ACHN (cell line): Measurements from ENCODE around the gene MIAT.
"Not testable (repeated sequence)": the region's sequence is repeated elsewhere in the genome, so short reads cannot be mapped to it uniquely, and the experiment has no call there.

Experiments
- DNase-seq: peaks from one replicate; pipeline ENCODE4 v3.0.0-alpha.2; 2015
- in situ Hi-C: cut with HindIII; loops from 2 replicates; pipeline ENCODE4 v1.10.0; 2017; ENCODE audit warnings: low sequenced_read_pairs, low pct_ligation_motif_present, low pct_unique_long_range_greater_than_20kb

MIAT gene

DNA sequence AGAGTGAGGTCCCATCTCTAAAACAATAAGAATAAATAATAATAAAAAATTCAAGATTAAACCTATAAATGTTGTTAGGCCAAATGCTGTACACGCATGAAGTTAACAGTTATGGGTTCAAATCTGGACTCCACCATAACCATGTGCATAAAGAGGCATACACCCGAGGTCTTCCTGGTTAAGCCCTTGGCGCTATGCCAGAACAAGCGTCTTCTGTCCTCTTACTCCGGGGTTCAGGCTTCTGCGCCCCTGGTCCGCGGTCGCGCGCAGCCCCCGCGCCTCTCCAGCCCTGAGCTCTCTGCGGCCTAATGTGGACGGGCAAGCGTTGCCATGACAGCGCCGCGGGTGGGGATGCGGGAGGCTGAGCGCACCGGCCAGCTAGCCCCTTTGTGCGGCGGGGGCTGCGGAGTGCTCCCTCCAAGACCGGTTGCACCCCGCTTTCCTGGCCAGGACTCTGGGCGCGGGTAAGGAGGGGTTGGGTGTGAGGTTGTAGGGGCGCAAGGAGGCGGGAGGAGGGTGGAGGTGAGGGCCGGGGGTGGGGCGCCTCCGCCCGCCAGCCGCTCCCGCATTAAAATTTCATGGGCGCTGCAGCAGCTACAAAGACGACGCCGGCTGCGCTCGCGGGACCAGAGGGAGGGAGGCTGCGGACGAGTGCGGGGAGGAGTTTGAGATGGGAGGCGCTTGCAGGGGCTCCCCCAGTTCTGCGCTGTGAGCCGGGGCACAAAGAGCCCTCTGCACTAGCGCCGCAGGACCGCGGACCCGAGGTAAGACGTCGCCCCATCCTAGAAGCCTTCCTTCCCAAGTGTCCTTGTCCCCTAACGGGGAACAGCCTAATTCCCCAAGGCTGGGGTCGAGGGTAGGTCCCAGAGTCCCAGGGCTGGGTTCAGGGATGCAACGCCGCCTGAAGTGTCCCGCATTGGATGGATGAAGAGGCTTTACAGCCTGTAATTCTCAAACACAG, at the start of gene MIAT:
Gene MIAT, plus strand, starts transcription at position 698 of the 961 bp plus-strand sequence.
- in situ Hi-C loops: no loop called here
- DNase-seq: peak; percentile 23

DNA sequence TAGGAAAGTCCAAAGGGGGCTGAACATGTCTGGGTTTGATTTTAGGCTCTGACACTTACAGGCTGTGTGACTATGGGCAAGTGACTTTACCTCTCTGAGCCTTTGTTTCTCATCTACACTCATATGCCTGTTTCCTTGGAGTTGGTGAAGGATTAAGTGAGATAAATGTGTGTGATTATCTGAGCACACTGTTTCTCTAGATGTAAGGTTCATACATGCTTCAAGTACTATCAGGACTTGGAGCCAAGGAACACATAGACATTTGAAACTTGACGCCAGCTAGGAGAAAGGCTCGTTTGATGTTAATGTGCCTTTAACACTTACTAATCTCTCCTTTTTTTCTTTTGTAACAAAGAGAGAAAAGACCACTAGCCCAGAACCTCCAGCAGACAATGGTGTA, 49.3 kb upstream of the MIAT start:
- DNase-seq: no peak
- in situ Hi-C loops: no loop called here

DNA sequence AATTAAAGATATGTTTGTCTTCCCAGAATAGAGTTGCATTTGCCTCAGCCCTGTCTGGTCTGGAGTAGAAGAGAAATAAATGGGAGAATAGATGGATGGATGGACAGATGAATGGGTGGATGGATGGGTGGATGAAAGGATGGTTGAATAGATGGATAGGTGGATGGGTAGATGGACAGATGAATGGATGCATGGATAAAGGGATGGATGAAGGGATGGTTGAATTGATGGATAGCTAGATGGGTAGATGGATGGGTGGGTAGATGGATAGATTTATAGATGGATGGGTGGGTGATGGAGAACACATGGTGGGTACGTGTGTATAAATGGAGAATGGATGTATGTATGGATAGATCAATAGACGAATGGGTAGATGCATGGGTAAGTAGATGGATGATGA, 48.1 kb upstream of the MIAT start:
- DNase-seq: no peak
- in situ Hi-C loops: no loop called here

- peak; percentile 82 for DNase-seq
- in situ Hi-C loops: no loop called here
Observed at GRCh38 chr22:26610072-26610958, 47.1 kb upstream of the MIAT start.

DNA sequence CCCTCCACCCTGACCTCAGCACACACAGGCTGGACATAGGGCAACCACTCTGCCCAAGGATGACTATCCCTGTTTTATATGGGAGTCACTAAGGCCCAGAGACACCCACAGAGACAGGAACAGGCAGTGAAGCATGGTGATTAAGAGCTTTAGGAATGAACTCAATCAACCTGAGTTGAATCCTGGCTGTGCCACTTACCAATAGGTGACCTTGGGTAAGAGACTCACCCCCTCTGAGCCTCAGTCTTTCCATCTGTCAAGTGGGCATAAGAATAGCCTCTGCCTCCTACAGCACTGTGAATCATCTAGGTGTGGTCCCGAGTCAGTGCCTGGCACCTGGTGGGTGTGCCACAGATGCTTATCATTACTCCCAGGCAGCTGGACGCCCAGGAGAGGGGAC, 46.4 kb upstream of the MIAT start:
- peak; percentile 7 for DNase-seq
- in situ Hi-C loops: no loop called here

DNA sequence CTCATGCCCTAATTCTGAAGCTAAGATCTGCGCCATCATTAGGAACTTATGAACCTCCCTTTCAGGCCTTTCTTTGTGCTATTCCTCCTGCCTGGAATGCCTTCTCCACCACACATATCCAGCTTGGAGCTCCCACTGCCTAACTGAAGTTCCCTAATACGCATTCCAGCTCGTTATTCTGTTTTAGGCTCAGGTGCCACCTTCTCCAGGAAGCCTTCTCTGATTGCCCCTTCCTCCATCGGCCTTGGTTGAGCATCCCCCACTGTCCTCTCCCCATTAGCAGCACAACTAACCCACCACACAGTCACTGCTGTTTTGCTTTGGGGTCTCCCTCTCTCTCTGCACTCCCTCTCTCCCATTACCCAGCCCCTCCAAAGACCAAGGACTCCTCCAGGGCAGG, 44.7 kb upstream of the MIAT start:
- in situ Hi-C loops: no loop called here
- no peak for DNase-seq

DNA sequence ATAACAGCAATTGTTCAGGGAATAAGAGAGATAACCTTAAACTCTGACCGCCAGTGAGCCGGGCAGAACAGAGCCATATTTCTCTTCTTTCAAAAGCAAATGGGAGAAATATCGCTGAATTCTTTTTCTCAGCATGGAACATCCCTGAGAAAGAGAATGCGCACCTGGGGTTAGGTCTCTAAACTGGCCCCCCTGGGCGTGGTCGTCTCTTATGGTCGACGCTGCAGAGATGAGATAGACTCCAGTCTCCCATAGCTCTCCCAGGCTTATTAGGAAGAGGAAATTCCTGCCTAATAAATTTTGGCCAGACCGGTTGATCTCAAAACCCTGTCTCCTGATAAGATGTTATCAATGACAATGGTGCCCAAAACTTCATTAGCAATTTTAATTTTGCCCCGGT, 43.6 kb upstream of the MIAT start:
- DNase-seq, in situ Hi-C loops: not testable (repeated sequence)

DNA sequence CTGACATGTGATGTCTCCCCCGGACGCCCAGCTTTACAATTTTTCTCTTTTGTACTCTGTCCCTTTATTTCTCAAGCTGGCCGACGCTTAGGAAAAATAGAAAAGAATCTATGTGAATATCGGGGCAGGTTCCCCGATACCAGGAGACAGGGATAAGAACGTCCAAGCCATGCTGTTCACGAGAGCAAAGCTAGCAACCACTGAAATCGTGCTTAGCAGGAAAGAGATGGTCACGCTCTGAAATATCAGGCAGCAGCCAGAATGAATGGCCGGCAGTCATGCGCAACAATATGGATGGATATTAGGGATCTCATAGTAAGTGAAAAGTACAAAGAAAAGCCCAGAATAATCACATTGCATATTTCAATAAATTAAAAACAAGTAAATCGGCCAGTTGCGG, 43.1 kb upstream of the MIAT start:
- DNase-seq: no peak
- in situ Hi-C loops: no loop called here

DNA sequence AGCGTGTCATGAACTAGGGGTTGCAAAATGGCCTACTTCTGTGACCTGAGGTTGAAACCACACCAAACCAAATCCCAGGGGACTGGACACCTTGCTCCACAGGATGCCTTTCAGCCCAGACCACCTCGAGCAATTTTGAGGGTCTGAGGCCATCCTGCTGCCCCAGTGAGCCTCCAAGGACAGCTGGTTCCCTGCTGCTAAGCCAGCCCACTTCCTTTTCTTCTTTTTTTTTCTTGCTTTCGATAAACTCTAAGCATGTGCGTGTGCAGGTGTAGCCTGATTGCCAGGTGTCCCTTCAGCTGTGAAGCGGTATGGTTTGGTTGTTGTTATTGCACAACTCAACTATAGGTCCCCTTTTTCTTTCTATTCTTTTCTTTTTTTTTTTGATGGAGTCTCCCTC, 42.2 kb upstream of the MIAT start:
- DNase-seq: no peak
- in situ Hi-C loops: no loop called here

- in situ Hi-C loops: no loop called here
Observed at GRCh38 chr22:26615830-26616435, 41.5 kb upstream of the MIAT start.

GRCh38 chr22:26616650-26617049, 40.7 kb upstream of the MIAT start:
- in situ Hi-C loops: no loop called here
- no peak for DNase-seq

More at GRCh38 chr22:26615830-26616435, 41.5 kb upstream of the MIAT start:
- no peak for DNase-seq

DNA sequence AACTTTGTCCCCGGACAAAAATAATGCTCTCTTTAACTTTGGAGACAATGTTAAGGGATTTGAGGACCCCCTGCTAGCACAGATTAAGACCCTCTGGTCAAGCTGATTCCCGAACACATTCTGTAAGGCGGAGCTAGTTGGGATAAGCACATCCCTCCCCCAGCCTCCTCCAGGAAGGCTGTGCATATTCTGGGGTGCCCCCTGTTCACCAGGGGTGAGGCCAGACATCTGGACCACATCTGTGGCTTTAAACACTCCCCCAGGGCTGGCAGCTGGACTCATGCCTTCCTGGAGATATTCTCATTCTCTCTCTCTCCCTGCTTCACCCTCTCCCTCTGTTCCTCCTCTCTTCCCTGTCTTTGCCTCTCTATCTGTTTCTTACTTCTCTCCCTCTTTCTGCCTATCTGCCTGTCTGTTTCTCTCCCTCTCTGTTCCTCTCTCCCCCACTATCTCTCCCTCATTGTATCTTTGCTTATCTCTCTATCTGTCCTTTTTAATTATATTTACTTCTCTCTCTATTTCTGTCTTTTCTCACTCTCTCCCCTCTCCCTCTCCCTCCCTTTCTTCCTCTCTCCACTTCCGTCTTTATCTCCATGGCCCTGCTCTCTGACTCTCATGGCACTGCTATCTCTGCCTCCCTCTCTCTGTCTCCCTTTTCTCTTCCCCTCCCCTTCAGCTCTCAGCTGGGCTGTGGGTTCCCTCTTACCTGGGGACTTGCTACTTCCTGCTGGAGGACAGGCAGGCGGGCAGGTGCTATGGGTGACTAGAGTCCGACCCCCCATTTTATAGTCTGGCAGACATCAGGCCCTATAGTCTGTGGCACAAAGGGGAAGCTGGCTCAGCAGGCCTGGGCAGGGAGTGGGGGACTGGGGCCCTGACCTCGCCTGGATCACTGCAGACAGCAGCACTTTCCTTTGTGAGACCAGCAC, 39.9 kb upstream of the MIAT start, which contains the start of gene CRYBB1:
Gene CRYBB1, minus strand, starts transcription at position 757 of the 929 bp plus-strand sequence. CDS start 1,708 bp downstream, outside the sequence.
- no peak for DNase-seq
- in situ Hi-C loops: no loop called here

GRCh38 chr22:26618455-26618854, 38.9 kb upstream of the MIAT start:
- no peak for DNase-seq
- in situ Hi-C loops: no loop called here

- in situ Hi-C loops: no loop called here
- no peak for DNase-seq
Observed at GRCh38 chr22:26619510-26619909, 37.9 kb upstream of the MIAT start.

DNA sequence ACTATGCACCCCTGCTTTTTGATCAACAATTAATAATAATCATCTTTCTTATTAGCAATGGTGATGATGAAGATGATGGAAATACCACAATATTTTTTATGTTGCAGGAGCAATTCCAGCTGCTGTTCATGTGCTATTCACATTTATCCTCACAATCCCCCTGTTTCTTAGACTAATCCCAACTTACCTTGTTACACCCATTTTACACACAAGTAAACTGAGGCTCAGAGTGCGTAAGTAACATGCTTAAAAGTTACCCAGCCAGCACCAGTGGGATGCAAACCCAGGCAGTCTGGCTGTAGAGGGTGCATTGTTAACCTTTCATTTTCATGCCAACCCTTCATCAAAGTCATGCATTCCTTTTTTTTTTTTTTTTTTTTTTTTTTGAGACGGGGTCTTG, 37.2 kb upstream of the MIAT start:
- DNase-seq: no peak
- in situ Hi-C loops: no loop called here

- no peak for DNase-seq
- in situ Hi-C loops: no loop called here
Observed at GRCh38 chr22:26621663-26622062, 35.7 kb upstream of the MIAT start, which contains the start of gene CRYBA4. Gene CRYBA4, plus strand, starts transcription at chr22:26621963. Its CDS starts 634 bp downstream, at chr22:26622597.

DNA sequence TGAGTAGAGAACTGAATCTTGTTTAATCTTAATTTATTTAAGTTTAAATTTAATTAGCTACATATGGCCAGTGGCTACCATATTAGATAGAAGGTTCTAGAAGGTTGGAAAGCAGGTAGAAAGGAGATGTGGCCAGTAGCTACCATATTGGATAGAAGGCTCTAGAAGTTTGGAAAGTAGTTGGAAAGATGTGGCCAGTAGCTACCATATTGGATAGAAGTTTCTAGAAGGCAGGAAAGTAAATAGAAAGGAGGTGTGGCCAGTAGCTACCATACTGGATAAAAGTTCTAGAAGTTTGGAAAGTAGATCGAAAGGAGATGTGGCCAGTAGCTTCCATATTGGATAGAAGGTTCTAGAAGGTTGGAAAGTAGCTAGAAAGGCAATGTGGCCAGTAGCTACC, 33.4 kb upstream of the MIAT start:
- in situ Hi-C loops: no loop called here
- no peak for DNase-seq

DNA sequence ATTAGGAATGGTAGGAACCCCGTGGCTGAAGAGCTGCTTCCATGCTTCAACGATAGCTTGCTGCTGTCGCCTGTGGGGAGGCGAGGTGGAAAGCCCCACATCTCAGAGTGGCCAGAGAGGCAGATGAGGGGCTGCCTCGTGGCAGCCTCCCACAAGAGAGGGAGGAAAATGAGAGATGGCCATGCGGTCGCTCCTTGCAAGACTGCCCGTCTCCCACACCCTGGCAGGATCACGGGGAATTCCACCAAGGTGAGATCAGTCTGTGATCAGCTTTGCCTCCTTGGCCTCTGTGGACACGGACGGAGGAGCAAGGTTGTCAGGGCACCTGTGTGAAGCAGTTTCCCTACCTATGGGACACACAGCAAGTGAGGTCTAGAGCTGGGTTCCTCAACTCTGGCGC, 32.6 kb upstream of the MIAT start:
- no peak for DNase-seq
- in situ Hi-C loops: no loop called here
